ENCODE results near the gene SPAG9. TPM values are rescaled to one million over a fixed set of nuclear protein-coding genes. Genes with fewer than 3 reads are reported as not detected.

SPAG9 gene
- total RNA-seq, 2 donors from 2014 or later, result 46.0 to 67.0 TPM

DNA sequence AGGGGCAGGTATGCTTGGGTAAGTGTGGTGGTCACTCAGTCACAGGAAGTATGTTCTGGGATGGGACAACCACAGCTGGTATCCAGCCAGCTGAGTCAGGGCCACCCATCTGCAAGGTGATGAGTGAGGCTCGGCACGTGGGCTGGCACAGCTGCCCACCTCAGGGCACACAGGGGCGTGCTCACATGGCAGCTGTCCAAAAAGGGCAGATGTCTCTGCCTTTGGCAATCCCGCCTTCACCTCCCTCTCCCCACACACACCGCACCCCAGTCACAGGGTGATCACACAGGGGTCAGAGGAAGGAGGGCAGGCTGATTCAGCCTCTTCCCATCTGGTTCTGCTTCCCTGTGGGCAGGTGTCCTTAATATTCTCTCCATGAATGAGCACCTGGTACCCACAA lies 168.7 kb downstream of the SPAG9 start:
- Histone ChIP-seq H3K9me3 (no peaks in the 10 kb centered on the region), H3K4me1 (peaks cover 26% of the 10 kb centered on the region), H3K27me3 (no peaks in the 10 kb centered on the region), H3K36me3 (no peaks in the 10 kb centered on the region), H3K27ac (no peak overlapping the region), H3K9ac (ENCODE audit: low read depth in 2 of 2, low read length in 2 of 2) (peak overlapping the region in 1 of 2 donors; percentile 8), H3K4me3 (no peak overlapping the region)
- peak; percentile 73 for DNase-seq
- intact Hi-C loops (cut with DNase I), result loop anchor here (10.0 kb wide), 2 partner anchors 167 to 407 kb away; partner anchors contain the start of gene SPATA20
- TF ChIP-seq, protein P1, sequence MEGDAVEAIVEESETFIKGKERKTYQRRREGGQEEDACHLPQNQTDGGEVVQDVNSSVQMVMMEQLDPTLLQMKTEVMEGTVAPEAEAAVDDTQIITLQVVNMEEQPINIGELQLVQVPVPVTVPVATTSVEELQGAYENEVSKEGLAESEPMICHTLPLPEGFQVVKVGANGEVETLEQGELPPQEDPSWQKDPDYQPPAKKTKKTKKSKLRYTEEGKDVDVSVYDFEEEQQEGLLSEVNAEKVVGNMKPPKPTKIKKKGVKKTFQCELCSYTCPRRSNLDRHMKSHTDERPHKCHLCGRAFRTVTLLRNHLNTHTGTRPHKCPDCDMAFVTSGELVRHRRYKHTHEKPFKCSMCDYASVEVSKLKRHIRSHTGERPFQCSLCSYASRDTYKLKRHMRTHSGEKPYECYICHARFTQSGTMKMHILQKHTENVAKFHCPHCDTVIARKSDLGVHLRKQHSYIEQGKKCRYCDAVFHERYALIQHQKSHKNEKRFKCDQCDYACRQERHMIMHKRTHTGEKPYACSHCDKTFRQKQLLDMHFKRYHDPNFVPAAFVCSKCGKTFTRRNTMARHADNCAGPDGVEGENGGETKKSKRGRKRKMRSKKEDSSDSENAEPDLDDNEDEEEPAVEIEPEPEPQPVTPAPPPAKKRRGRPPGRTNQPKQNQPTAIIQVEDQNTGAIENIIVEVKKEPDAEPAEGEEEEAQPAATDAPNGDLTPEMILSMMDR (IDR thresholded peaks at IDR 0.05), result no peak

DNA sequence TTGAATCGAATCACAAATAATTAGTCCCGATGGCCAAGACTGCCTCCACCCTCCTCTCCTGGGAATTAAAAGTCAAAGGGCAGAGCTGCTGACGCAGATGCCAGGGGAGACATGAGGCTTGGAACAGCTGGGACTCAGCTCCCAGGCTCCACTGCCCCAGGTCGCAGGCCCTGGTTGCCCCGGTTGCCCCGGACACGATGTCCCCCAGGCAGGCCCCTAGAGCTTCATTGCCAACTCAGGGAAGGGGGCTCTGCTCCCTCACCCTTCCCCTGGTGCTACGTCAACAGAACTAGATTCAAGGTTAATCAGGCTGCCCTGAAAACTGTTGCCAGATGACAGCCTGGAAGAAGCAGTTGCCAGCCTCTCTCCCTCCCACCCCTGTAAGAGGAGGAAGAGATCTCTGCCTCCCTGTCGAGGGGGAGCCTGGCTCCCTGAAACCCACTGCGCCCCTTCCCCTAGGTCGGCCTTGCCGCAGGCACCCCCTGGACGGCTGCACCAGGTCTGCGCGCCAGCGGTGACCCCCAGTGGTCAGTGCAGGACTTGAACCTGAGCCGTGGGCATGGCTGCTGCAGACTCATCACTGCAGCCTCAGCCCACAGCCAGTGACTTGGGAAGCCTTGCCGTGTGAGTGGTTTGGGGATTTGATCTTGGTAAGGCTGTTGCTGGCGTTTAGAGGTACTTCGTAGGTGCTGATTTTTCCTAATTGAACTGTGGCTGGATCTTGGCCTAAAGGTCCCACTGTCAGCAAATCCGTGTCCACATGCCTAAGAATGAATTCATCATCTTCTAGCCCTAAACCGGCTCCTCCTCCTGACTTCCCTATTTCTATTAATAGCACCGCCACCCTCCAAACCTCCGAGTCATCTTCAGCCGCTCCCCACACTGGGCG lies 170.4 kb downstream of the SPAG9 start:
- H3K4me3 ChIP-seq, result no peak overlapping the region
- intact Hi-C loops (cut with DNase I), result loop anchor here (10.0 kb wide), 2 partner anchors 165 to 405 kb away; partner anchors contain the start of gene SPATA20

DNA sequence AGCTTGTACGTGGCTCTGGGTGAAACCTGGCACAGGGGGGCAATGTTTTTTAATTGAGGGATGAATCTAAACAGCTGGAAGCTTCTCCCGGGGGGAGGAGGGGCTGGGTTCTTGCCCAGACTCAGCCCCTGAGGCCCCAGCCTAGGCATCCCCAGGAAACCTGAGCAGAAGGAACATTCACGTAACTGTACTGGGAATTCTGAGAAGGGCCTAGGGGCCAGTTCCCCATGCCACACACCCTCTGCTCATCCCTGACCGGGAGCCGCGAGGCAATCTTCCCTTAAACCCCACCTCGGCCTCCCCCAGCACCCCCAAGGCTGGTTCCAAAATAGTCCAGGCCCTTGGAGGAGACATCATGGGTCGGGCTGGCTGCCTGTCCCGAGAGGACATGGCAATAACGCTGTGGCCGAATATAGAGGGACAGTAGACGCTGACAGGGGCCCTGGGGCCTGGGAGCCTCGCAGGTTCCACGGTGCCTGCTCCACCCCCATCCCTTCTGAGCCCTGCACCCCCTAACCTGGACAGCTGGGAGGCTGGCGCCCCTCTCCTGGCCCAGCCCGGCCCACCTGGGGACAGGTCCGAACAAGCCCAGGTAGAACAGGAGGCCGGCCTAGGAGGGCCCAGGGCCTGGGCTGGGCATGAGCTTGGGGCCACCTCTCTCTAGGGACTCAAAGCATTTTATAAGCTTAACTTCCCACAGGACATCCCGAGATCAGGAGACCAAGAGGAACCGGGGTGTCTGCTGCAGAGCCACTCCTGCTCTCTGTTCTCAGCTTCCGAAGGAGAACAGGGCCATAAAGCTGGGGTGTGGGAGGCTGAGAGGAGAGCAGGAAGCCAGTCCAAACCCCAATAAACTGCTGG lies 171.3 kb downstream of the SPAG9 start:
- H3K4me1 ChIP-seq, result peaks cover 26% of the 10 kb centered on the region
- intact Hi-C loops (cut with DNase I), result no loop called here
- H3K4me3 ChIP-seq, result no peak overlapping the region

More for the DNA sequence above, 170.4 kb downstream of the SPAG9 start:
- peaks cover 26% of the 10 kb centered on the region for H3K4me1 ChIP-seq
- peak overlapping the region; percentile 74 to 85 for H3K9ac ChIP-seq (ENCODE audit: low read depth in 2 of 2, low read length in 2 of 2)
- H3K27ac ChIP-seq, result peak overlapping the region; percentile 84
- no peaks in the 10 kb centered on the region for H3K27me3 ChIP-seq
- DNase-seq, result peak; percentile 86
- no peaks in the 10 kb centered on the region for H3K36me3 ChIP-seq
- H3K9me3 ChIP-seq, result no peaks in the 10 kb centered on the region
- TF ChIP-seq, protein P1 (IDR thresholded peaks at IDR 0.05), result peak; percentile 76

DNA sequence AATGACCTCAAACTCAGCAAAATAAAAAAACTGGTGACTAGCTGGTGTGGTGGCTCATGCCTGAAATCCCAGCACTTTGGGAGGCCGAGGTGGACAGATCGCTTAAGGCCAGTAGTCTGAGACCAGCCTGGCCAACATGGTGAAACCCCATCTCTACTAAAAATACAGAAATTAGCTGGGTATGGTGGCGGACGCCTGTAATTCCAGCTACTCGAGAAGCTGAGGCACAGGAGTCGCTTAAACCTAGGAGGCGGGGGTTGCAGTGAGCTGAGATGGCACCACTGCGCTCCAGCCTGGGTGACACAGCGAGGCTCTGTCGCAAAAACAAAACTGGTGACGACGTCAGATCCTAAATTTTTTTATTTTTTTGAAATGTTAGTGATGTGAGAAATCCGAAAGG lies 172.0 kb downstream of the SPAG9 start:
- intact Hi-C loops (cut with DNase I), result no loop called here
- H3K27me3 ChIP-seq, result no peaks in the 10 kb centered on the region
- H3K27ac ChIP-seq, result peak overlapping the region; percentile 84
- H3K4me1 ChIP-seq, result peaks cover 26% of the 10 kb centered on the region
- no peaks in the 10 kb centered on the region for H3K9me3 ChIP-seq
- H3K4me3 ChIP-seq, result no peak overlapping the region
- TF ChIP-seq, protein P1 (IDR thresholded peaks at IDR 0.05), result no peak
- no peaks in the 10 kb centered on the region for H3K36me3 ChIP-seq
- DNase-seq, result no peak
- peak overlapping the region in 1 of 2 donors; percentile 85 for H3K9ac ChIP-seq (ENCODE audit: low read depth in 2 of 2, low read length in 2 of 2)

More for the DNA sequence above, 171.3 kb downstream of the SPAG9 start:
- H3K36me3 ChIP-seq, result no peaks in the 10 kb centered on the region
- TF ChIP-seq, protein P1 (IDR thresholded peaks at IDR 0.05), result no peak
- no peaks in the 10 kb centered on the region for H3K9me3 ChIP-seq
- peak overlapping the region; percentile 84 for H3K27ac ChIP-seq
- H3K27me3 ChIP-seq, result no peaks in the 10 kb centered on the region
- peak overlapping the region; percentile 74 to 85 for H3K9ac ChIP-seq (ENCODE audit: low read depth in 2 of 2, low read length in 2 of 2)
- no peak for DNase-seq

Data from colonic mucosa (tissue), 4 donors.